GM23338 (cell line): ENCODE measurements around the gene HEPACAM. TPM values are rescaled to one million over a fixed set of nuclear protein-coding genes. Genes with fewer than 3 reads are reported as not detected.

ENCODE experiments used
- ATAC-seq: fragments of 200-7000 bp; cut with Tn5 transposase; 3 replicates; pipeline ENCODE4 v1.9.1; 2020
- DNase-seq: peaks from one replicate; pipeline ENCODE4 v3.0.0-alpha.2; 2015; ENCODE audit warnings: low spot score
- H2AFZ ChIP-seq: fragments of 200-600 bp; sonication (generic); 2 replicates; pipeline ENCODE4 v1.8.0; 2016; ENCODE audit warnings: antibody characterized with exemption, mild to moderate bottlenecking, moderate library complexity
- H3F3A ChIP-seq: fragments of 200-600 bp; sonication (generic); replicated peaks from 2 replicates; pipeline ENCODE4 v1.8.0; 2017; ENCODE audit warnings: antibody characterized with exemption, mixed run types, low read depth
- H3K27ac ChIP-seq: fragments of 200-600 bp; sonication (generic); 2 replicates; pipeline ENCODE4 v1.6.1; 2016; ENCODE audit warnings: low read depth
- H3K27me3 ChIP-seq: fragments of 200-600 bp; sonication (generic); 2 replicates; pipeline ENCODE4 v1.8.0; 2016; ENCODE audit warnings: mild to moderate bottlenecking, mixed run types, moderate library complexity; ENCODE audit not compliant: insufficient read depth
- H3K36me3 ChIP-seq: fragments of 200-600 bp; sonication (generic); 2 replicates; pipeline ENCODE4 v1.8.0; 2016; ENCODE audit warnings: mild to moderate bottlenecking; ENCODE audit not compliant: insufficient read depth
- H3K4me1 ChIP-seq: fragments of 200-600 bp; sonication (generic); 2 replicates; pipeline ENCODE4 v1.8.0; 2016; ENCODE audit warnings: mild to moderate bottlenecking, moderate library complexity; ENCODE audit not compliant: insufficient read depth
- H3K4me2 ChIP-seq: fragments of 200-600 bp; sonication (generic); 2 replicates; pipeline ENCODE4 v1.7.1; 2017; ENCODE audit warnings: mixed run types
- H3K4me3 ChIP-seq: fragments of 200-600 bp; sonication (generic); 2 replicates; pipeline ENCODE4 v1.6.1; 2016; ENCODE audit warnings: mixed run types
- H3K79me2 ChIP-seq: fragments of 200-600 bp; sonication (generic); replicated peaks from 2 replicates; pipeline ENCODE4 v1.8.0; 2017; ENCODE audit warnings: mild to moderate bottlenecking; ENCODE audit not compliant: insufficient read depth
- H3K9me2 ChIP-seq: fragments of 200-600 bp; sonication (generic); 2 replicates; pipeline ENCODE4 v1.8.0; 2017; ENCODE audit not compliant: insufficient read depth
- H4K20me1 ChIP-seq: fragments of 200-600 bp; sonication (generic); replicated peaks from 2 replicates; pipeline ENCODE4 v1.8.0; 2017; ENCODE audit warnings: mild to moderate bottlenecking; ENCODE audit not compliant: insufficient read depth
- H3K27ac Mint-ChIP-seq: 2 replicates; pipeline ENCODE4 v1.8.0; 2020; ENCODE audit warnings: inconsistent platforms, mild to moderate bottlenecking, moderate library complexity, mixed read lengths
- H3K27me3 Mint-ChIP-seq: 3 replicates; pipeline ENCODE4 v1.8.0; 2022; ENCODE audit warnings: low read depth, mild to moderate bottlenecking, moderate library complexity, mixed read lengths, inconsistent platforms; ENCODE audit not compliant: insufficient read depth, poor library complexity
- H3K36me3 Mint-ChIP-seq: 3 replicates; pipeline ENCODE4 v1.8.0; 2021; ENCODE audit warnings: low read depth, mild to moderate bottlenecking, inconsistent platforms, moderate library complexity, mixed read lengths
- H3K4me1 Mint-ChIP-seq: 3 replicates; pipeline ENCODE4 v1.8.0; 2020; ENCODE audit warnings: mild to moderate bottlenecking, inconsistent platforms, mixed read lengths
- H3K4me3 Mint-ChIP-seq: 3 replicates; pipeline ENCODE4 v1.8.0; 2021; ENCODE audit warnings: moderate library complexity, mild to moderate bottlenecking, inconsistent platforms, mixed read lengths
- H3K9me3 Mint-ChIP-seq: 3 replicates; pipeline ENCODE4 v1.8.0; 2020; ENCODE audit warnings: moderate library complexity, mild to moderate bottlenecking, inconsistent platforms, mixed read lengths
- EZH2 ChIP-seq: fragments of 200-600 bp; sonication (generic); IDR thresholded peaks from one replicate; pipeline ENCODE4 v1.8.0; 2017; ENCODE audit warnings: antibody characterized with exemption, mild to moderate bottlenecking, low read depth; ENCODE audit not compliant: unreplicated experiment
- EZH2phosphoT487 ChIP-seq: fragments of 200-600 bp; sonication (generic); IDR thresholded peaks from one replicate; pipeline ENCODE4 v1.8.1; 2018; ENCODE audit warnings: antibody characterized with exemption; ENCODE audit not compliant: unreplicated experiment
- POLR2AphosphoS5 ChIP-seq: IDR thresholded peaks from 2 replicates; pipeline ENCODE4 v1.6.1; 2016; ENCODE audit warnings: antibody characterized with exemption, low read depth
- STAT1 ChIP-seq: IDR thresholded peaks from one replicate; pipeline ENCODE4 v1.6.1; 2016; ENCODE audit warnings: antibody characterized with exemption; ENCODE audit not compliant: unreplicated experiment
- ZNF114 ChIP-seq: fragments of 250-450 bp; sonication (Bioruptor Pico); IDR thresholded peaks from 2 replicates; pipeline ENCODE4 v1.5.0; 2020; ENCODE audit warnings: mild to moderate bottlenecking, moderate library complexity
- polyA plus RNA-seq: library from polyadenylated mRNA; unstranded; fragments of >200 nt; fragmentation: Nextera tagmentation; extraction: Ambion mirVana; gene quantifications from 2 replicates; pipeline ENCODE4 v1.2.1, GENCODE V29; 2016
- total RNA-seq: library from RNA; depleted of rRNA; stranded (reverse); fragments of >200 nt; shearing (Covaris generic); gene quantifications from 2 replicates; pipeline ENCODE4 v1.2.3, GENCODE V29; 2014
- TF ChIP-seq, protein P1 (sequence below): fragments of 250-450 bp; sonication (Bioruptor Pico); IDR thresholded peaks from 2 replicates; pipeline ENCODE4 v1.5.0; 2020; ENCODE audit warnings: mild to moderate bottlenecking, moderate library complexity
- TF ChIP-seq, protein P2 (sequence below), 2 experiments: fragments of 200-600 bp in 1 of 2; sonication (generic) in 1 of 2; conservative IDR thresholded peaks; 2 replicates each; pipeline versions ENCODE4 v1.5.1 to v1.6.1; 2016 to 2017; ENCODE audit warnings: antibody characterized with exemption in 2 of 2, low read depth in 2 of 2, mild to moderate bottlenecking in 2 of 2, moderate library complexity in 1 of 2

HEPACAM gene
- total and polyA plus RNA-seq, 2 experiments from 2014 or later = 0.17 TPM; not detected in 1

DNA sequence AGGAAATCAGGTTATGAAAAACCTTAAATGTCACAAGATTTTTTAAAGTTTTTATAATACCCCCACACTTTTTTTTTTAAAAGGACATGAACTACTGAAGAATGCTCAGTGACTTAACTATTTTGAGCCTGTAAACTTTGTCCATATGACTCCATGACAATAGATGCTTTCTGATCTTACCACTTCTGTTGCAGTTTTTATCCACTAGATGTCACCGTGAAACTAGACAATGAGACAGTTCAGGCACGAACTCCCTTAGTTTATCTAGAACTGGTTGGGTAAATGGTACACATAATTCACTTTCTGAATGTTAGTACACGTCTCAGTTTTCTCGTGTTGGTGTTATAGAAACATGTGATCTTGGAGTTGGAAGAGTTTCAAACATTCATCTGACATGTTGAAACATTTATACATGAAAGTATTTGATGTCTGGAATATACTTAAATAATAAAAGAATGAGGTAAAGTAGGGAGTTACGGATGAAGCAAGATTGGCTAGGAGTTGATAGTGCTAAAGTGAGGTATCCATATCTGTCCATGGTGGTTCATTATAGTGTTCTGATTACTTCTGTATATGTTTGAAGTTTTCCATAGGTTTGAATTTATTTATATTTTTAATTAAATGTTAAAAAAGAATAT, 26.2 kb upstream of the HEPACAM start:
- Histone ChIP-seq H3K4me3 (no peak overlapping the region), H3K36me3 (no peaks in the 10 kb centered on the region), H3K27me3 (no peaks in the 10 kb centered on the region), H2AFZ (no peak overlapping the region), H3K79me2 (no peaks in the 10 kb centered on the region), H3F3A (no peaks in the 10 kb centered on the region), H3K27ac (no peak overlapping the region), H4K20me1 (no peaks in the 10 kb centered on the region), H3K4me2 (no peak overlapping the region), H3K9me2 (no peaks in the 10 kb centered on the region), H3K4me1 (no peaks in the 10 kb centered on the region)
- ATAC-seq = peak; percentile 79
- peak; percentile 71 for DNase-seq
- no peak overlapping the region for H3K4me3 Mint-ChIP-seq
- no peaks in the 10 kb centered on the region for H3K27me3 Mint-ChIP-seq
- no peak overlapping the region for H3K27ac Mint-ChIP-seq
- no peaks in the 10 kb centered on the region for H3K4me1 Mint-ChIP-seq
- TF ChIP-seq EZH2 (no peak), ZNF114 (CRISPR knock-in tag) (no peak), POLR2AphosphoS5 (no peak), EZH2phosphoT487 (no peak), STAT1 (no peak)
- TF ChIP-seq, protein P1, sequence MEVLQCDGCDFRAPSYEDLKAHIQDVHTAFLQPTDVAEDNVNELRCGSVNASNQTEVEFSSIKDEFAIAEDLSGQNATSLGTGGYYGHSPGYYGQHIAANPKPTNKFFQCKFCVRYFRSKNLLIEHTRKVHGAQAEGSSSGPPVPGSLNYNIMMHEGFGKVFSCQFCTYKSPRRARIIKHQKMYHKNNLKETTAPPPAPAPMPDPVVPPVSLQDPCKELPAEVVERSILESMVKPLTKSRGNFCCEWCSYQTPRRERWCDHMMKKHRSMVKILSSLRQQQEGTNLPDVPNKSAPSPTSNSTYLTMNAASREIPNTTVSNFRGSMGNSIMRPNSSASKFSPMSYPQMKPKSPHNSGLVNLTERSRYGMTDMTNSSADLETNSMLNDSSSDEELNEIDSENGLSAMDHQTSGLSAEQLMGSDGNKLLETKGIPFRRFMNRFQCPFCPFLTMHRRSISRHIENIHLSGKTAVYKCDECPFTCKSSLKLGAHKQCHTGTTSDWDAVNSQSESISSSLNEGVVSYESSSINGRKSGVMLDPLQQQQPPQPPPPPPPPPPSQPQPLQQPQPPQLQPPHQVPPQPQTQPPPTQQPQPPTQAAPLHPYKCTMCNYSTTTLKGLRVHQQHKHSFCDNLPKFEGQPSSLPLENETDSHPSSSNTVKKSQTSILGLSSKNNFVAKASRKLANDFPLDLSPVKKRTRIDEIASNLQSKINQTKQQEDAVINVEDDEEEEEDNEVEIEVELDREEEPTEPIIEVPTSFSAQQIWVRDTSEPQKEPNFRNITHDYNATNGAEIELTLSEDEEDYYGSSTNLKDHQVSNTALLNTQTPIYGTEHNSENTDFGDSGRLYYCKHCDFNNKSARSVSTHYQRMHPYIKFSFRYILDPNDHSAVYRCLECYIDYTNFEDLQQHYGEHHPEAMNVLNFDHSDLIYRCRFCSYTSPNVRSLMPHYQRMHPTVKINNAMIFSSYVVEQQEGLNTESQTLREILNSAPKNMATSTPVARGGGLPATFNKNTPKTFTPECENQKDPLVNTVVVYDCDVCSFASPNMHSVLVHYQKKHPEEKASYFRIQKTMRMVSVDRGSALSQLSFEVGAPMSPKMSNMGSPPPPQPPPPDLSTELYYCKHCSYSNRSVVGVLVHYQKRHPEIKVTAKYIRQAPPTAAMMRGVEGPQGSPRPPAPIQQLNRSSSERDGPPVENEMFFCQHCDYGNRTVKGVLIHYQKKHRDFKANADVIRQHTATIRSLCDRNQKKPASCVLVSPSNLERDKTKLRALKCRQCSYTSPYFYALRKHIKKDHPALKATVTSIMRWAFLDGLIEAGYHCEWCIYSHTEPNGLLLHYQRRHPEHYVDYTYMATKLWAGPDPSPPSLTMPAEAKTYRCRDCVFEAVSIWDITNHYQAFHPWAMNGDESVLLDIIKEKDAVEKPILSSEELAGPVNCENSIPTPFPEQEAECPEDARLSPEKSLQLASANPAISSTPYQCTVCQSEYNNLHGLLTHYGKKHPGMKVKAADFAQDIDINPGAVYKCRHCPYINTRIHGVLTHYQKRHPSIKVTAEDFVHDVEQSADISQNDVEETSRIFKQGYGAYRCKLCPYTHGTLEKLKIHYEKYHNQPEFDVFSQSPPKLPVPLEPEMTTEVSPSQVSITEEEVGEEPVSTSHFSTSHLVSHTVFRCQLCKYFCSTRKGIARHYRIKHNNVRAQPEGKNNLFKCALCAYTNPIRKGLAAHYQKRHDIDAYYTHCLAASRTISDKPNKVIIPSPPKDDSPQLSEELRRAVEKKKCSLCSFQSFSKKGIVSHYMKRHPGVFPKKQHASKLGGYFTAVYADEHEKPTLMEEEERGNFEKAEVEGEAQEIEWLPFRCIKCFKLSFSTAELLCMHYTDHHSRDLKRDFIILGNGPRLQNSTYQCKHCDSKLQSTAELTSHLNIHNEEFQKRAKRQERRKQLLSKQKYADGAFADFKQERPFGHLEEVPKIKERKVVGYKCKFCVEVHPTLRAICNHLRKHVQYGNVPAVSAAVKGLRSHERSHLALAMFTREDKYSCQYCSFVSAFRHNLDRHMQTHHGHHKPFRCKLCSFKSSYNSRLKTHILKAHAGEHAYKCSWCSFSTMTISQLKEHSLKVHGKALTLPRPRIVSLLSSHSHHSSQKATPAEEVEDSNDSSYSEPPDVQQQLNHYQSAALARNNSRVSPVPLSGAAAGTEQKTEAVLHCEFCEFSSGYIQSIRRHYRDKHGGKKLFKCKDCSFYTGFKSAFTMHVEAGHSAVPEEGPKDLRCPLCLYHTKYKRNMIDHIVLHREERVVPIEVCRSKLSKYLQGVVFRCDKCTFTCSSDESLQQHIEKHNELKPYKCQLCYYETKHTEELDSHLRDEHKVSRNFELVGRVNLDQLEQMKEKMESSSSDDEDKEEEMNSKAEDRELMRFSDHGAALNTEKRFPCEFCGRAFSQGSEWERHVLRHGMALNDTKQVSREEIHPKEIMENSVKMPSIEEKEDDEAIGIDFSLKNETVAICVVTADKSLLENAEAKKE = no peak
- TF ChIP-seq, protein P2, sequence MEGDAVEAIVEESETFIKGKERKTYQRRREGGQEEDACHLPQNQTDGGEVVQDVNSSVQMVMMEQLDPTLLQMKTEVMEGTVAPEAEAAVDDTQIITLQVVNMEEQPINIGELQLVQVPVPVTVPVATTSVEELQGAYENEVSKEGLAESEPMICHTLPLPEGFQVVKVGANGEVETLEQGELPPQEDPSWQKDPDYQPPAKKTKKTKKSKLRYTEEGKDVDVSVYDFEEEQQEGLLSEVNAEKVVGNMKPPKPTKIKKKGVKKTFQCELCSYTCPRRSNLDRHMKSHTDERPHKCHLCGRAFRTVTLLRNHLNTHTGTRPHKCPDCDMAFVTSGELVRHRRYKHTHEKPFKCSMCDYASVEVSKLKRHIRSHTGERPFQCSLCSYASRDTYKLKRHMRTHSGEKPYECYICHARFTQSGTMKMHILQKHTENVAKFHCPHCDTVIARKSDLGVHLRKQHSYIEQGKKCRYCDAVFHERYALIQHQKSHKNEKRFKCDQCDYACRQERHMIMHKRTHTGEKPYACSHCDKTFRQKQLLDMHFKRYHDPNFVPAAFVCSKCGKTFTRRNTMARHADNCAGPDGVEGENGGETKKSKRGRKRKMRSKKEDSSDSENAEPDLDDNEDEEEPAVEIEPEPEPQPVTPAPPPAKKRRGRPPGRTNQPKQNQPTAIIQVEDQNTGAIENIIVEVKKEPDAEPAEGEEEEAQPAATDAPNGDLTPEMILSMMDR (conservative IDR thresholded peaks at IDR 0.05; ENCODE audit: low read depth in 2 of 2) = peak; percentile 79 to 86
- H3K36me3 Mint-ChIP-seq = no peaks in the 10 kb centered on the region
- H3K9me3 Mint-ChIP-seq = no peaks in the 10 kb centered on the region; the same call in 2 of the 3 replicates
